B cell (primary cell): ENCODE results near the gene MTUS2.

Source experiments
- CTCF ChIP-seq: fragments of 200-600 bp; IDR thresholded peaks from one replicate; pipeline ENCODE4 v1.8.0; 2022; ENCODE audit warnings: antibody characterized with exemption, mild to moderate bottlenecking
- EZH2 ChIP-seq: IDR thresholded peaks from 2 replicates; pipeline ENCODE4 v1.6.1; 2012; ENCODE audit warnings: borderline replicate concordance, low read depth, mild to moderate bottlenecking, moderate library complexity, low read length; ENCODE audit not compliant: insufficient read depth, poor library complexity, severe bottlenecking

GRCh38 chr13:29537736-29538651, 717.9 kb downstream of the MTUS2 start:
- TF ChIP-seq CTCF, result no peak
- no peak for TF ChIP-seq EZH2
